DND-41 (cell line): ENCODE data around the gene PM20D2.

Experiments
- ATAC-seq: fragments of 200-7000 bp; cut with Tn5 transposase; 3 replicates; pipeline ENCODE4 v1.9.1; 2021; ENCODE audit warnings: low read depth; ENCODE audit not compliant: insufficient read depth
- DNase-seq: peaks from one replicate; pipeline ENCODE4 v3.0.0-alpha.2; 2020
- H2AFZ ChIP-seq: 2 replicates; pipeline ENCODE4 v1.6.0; 2012; ENCODE audit warnings: low read depth, low read length
- H3K27ac ChIP-seq: 2 replicates; pipeline ENCODE4 v1.5.1; 2012; ENCODE audit warnings: low read length, inconsistent platforms
- H3K27me3 ChIP-seq: fragments of 200-600 bp; sonication (generic); 2 replicates; pipeline ENCODE4 v1.6.0; 2012; ENCODE audit warnings: low read length, mild to moderate bottlenecking, inconsistent platforms; ENCODE audit not compliant: insufficient read depth, poor library complexity
- H3K36me3 ChIP-seq: 2 replicates; pipeline ENCODE4 v1.5.1; 2012; ENCODE audit warnings: low read length, inconsistent platforms; ENCODE audit not compliant: insufficient read depth
- H3K4me1 ChIP-seq: 2 replicates; pipeline ENCODE4 v1.5.1; 2012; ENCODE audit warnings: mild to moderate bottlenecking, low read length; ENCODE audit not compliant: insufficient read depth
- H3K4me2 ChIP-seq: 2 replicates; pipeline ENCODE4 v1.6.0; 2012; ENCODE audit warnings: mild to moderate bottlenecking, moderate library complexity, low read length, inconsistent platforms; ENCODE audit not compliant: insufficient read depth
- H3K4me3 ChIP-seq, 2 experiments: fragments of 200-600 bp in 1 of 2; shearing (Covaris generic) in 1 of 2; 2 replicates each; pipeline ENCODE4 v1.5.1; 2012 to 2016; ENCODE audit warnings: inconsistent platforms in 2 of 2, low read length in 2 of 2, mild to moderate bottlenecking in 2 of 2, low read depth in 1 of 2, moderate library complexity in 1 of 2
- H3K79me2 ChIP-seq: 2 replicates; pipeline ENCODE4 v1.6.0; 2012; ENCODE audit warnings: low read length, inconsistent platforms; ENCODE audit not compliant: insufficient read depth
- H3K9ac ChIP-seq: 2 replicates; pipeline ENCODE4 v1.6.0; 2012; ENCODE audit warnings: low read depth, mild to moderate bottlenecking, inconsistent platforms, low read length, moderate library complexity
- H3K9me3 ChIP-seq: 2 replicates; pipeline ENCODE4 v1.5.1; 2012; ENCODE audit warnings: low read length, moderate library complexity, mild to moderate bottlenecking, inconsistent platforms; ENCODE audit not compliant: insufficient read depth, severe bottlenecking
- H4K20me1 ChIP-seq: 2 replicates; pipeline ENCODE4 v1.6.0; 2012; ENCODE audit warnings: low read length; ENCODE audit not compliant: insufficient read depth
- CTCF ChIP-seq: IDR thresholded peaks from 2 replicates; pipeline ENCODE4 v1.5.1; 2012; ENCODE audit warnings: borderline replicate concordance, low read length, moderate library complexity, mild to moderate bottlenecking; ENCODE audit not compliant: poor library complexity, severe bottlenecking; ENCODE audit errors: extremely low read depth
- EZH2 ChIP-seq: IDR thresholded peaks from 3 replicates; pipeline ENCODE4 v1.6.1; 2012; ENCODE audit warnings: borderline replicate concordance, low read depth, mild to moderate bottlenecking, moderate library complexity, low read length, inconsistent platforms; ENCODE audit not compliant: severe bottlenecking

The PM20D2 gene

GRCh38 chr6:89180112-89180511 is 34.3 kb downstream of the PM20D2 start:
- Histone ChIP-seq H3K9ac (no peak overlapping the region), H3K9me3 (no peaks in the 10 kb centered on the region), H3K27me3 (no peaks in the 10 kb centered on the region), H3K4me2 (no peak overlapping the region), H3K4me3 (no peak overlapping the region), H4K20me1 (no peaks in the 10 kb centered on the region), H3K36me3 (no peaks in the 10 kb centered on the region), H3K4me1 (no peaks in the 10 kb centered on the region), H2AFZ (no peak overlapping the region), H3K79me2 (no peaks in the 10 kb centered on the region), H3K27ac (no peak overlapping the region)
- ATAC-seq (no peak), DNase-seq (no peak)
- TF ChIP-seq CTCF (no peak), EZH2 (no peak)

GRCh38 chr6:89180971-89181370 is 35.1 kb downstream of the PM20D2 start:
- DNase-seq (no peak), ATAC-seq (no peak)
- Histone ChIP-seq H3K9me3 (no peaks in the 10 kb centered on the region), H3K4me1 (no peaks in the 10 kb centered on the region), H3K79me2 (no peaks in the 10 kb centered on the region), H3K4me3 (no peak overlapping the region), H3K4me2 (no peak overlapping the region), H3K27me3 (no peaks in the 10 kb centered on the region), H3K9ac (no peak overlapping the region), H3K36me3 (no peaks in the 10 kb centered on the region), H3K27ac (no peak overlapping the region), H2AFZ (no peak overlapping the region), H4K20me1 (no peaks in the 10 kb centered on the region)
- TF ChIP-seq CTCF, result no peak
- TF ChIP-seq EZH2, result no peak

DNA sequence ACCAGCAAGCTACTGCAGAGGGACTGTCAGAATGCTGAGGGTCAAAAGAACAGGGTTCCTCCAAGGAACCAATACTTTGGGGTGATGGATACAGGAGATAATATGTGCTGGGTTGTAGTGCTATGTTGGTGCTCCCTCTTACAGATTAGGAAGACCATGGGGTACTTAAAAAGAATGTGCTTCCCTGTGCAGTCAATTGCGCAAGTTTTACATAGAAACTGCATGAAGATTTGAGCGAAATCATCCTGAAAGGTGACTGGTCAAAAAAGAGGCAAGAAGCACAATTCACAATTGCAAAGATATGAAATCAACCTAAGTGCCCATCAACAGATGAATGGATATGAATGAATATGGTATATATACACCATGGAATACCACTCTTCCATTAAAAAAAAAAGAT is 37.4 kb downstream of the PM20D2 start:
- Histone ChIP-seq H3K4me1 (no peaks in the 10 kb centered on the region), H3K79me2 (no peaks in the 10 kb centered on the region), H3K9ac (no peak overlapping the region), H3K27me3 (no peaks in the 10 kb centered on the region), H4K20me1 (no peaks in the 10 kb centered on the region), H3K36me3 (no peaks in the 10 kb centered on the region), H3K4me2 (no peak overlapping the region), H3K9me3 (no peaks in the 10 kb centered on the region), H3K4me3 (no peak overlapping the region), H3K27ac (no peak overlapping the region), H2AFZ (no peak overlapping the region)
- ATAC-seq (no peak), DNase-seq (no peak)
- TF ChIP-seq CTCF (no peak), EZH2 (no peak)

GRCh38 chr6:89184344-89184743 is 38.5 kb downstream of the PM20D2 start:
- no peak for TF ChIP-seq CTCF
- TF ChIP-seq EZH2, result no peak
- H3K4me3 ChIP-seq, result no peak overlapping the region
- no peaks in the 10 kb centered on the region for H3K4me1 ChIP-seq
- H3K79me2 ChIP-seq, result no peaks in the 10 kb centered on the region
- H3K9me3 ChIP-seq, result no peaks in the 10 kb centered on the region
- H3K9ac ChIP-seq, result no peak overlapping the region
- H3K27ac ChIP-seq, result no peak overlapping the region
- DNase-seq, result no peak
- H3K27me3 ChIP-seq, result no peaks in the 10 kb centered on the region
- H3K36me3 ChIP-seq, result no peaks in the 10 kb centered on the region
- H3K4me2 ChIP-seq, result no peak overlapping the region
- no peak overlapping the region for H2AFZ ChIP-seq
- no peak for ATAC-seq
- H4K20me1 ChIP-seq, result no peaks in the 10 kb centered on the region
